ENCODE data around the gene GLP1R. TPM values are rescaled to one million over a fixed set of nuclear protein-coding genes. Genes with fewer than 3 reads are reported as not detected.

GLP1R gene
- total RNA-seq, 4 donors from 2014 or later: 0.54 TPM; not detected in 3

- no peak for ATAC-seq
- 24 to 70% methylated on average over 3 of the region's 3 CpGs for WGBS, 2 donors (ENCODE audit: low coverage in 1 of 2)
- H3K4me1 ChIP-seq: no peaks in the 10 kb centered on the region
- H3K27ac ChIP-seq: no peak overlapping the region
- no peaks in the 10 kb centered on the region for H3K36me3 ChIP-seq
- H3K9me3 ChIP-seq: no peaks in the 10 kb centered on the region
- H3K4me3 ChIP-seq: no peak overlapping the region
- TF ChIP-seq EP300 (IDR thresholded peaks at IDR 0.05) (no peak), CTCF (IDR thresholded peaks at IDR 0.05) (no peak), POLR2A (IDR thresholded peaks at IDR 0.05) (no peak), POLR2AphosphoS5 (IDR thresholded peaks at IDR 0.05) (no peak)
- peaks cover 34% of the 10 kb centered on the region for H3K27me3 ChIP-seq
Measured at GRCh38 chr6:39007575-39007974, 41.0 kb upstream of the GLP1R start.

GRCh38 chr6:39008737-39009136, 39.8 kb upstream of the GLP1R start:
- no peak for TF ChIP-seq CTCF (IDR thresholded peaks at IDR 0.05)
- no peak for TF ChIP-seq POLR2A (IDR thresholded peaks at IDR 0.05)
- TF ChIP-seq POLR2AphosphoS5 (IDR thresholded peaks at IDR 0.05): no peak
- Histone ChIP-seq H3K9me3 (no peaks in the 10 kb centered on the region), H3K36me3 (no peaks in the 10 kb centered on the region), H3K4me1 (no peaks in the 10 kb centered on the region), H3K27ac (no peak overlapping the region), H3K27me3 (peaks cover 30% of the 10 kb centered on the region), H3K4me3 (no peak overlapping the region)
- no peak for ATAC-seq
- 0% methylated on average over 1 of the region's 1 CpG for WGBS, 2 donors (ENCODE audit: low coverage in 1 of 2)

- WGBS, 2 donors (ENCODE audit: low coverage in 1 of 2): 0% methylated on average over 1 of the region's 1 CpG; no CpG with 5 or more reads in 1 of the 2 donors
- no peaks in the 10 kb centered on the region for H3K4me1 ChIP-seq
- H3K9me3 ChIP-seq: no peaks in the 10 kb centered on the region
- H3K4me3 ChIP-seq: no peak overlapping the region
- TF ChIP-seq POLR2AphosphoS5 (IDR thresholded peaks at IDR 0.05) (no peak), EP300 (IDR thresholded peaks at IDR 0.05) (no peak), CTCF (IDR thresholded peaks at IDR 0.05) (no peak), POLR2A (IDR thresholded peaks at IDR 0.05) (no peak)
- no peak for ATAC-seq
- H3K36me3 ChIP-seq: no peaks in the 10 kb centered on the region
- H3K27me3 ChIP-seq: peaks cover 30% of the 10 kb centered on the region
- no peak overlapping the region for H3K27ac ChIP-seq
Measured at GRCh38 chr6:39009476-39009875, 39.1 kb upstream of the GLP1R start.

- Histone ChIP-seq H3K9me3 (no peaks in the 10 kb centered on the region), H3K36me3 (no peaks in the 10 kb centered on the region), H3K4me3 (no peak overlapping the region), H3K4me1 (no peaks in the 10 kb centered on the region), H3K27ac (no peak overlapping the region), H3K27me3 (peaks cover 3% of the 10 kb centered on the region)
- ATAC-seq: no peak
- TF ChIP-seq POLR2A (IDR thresholded peaks at IDR 0.05) (no peak), EP300 (IDR thresholded peaks at IDR 0.05) (no peak), POLR2AphosphoS5 (IDR thresholded peaks at IDR 0.05) (no peak), CTCF (IDR thresholded peaks at IDR 0.05) (no peak)
- 85 to 87% methylated on average over 6 to 7 of the region's 7 CpGs for WGBS, 2 donors (ENCODE audit: low coverage in 1 of 2)
Measured at GRCh38 chr6:39016839-39017546, 31.6 kb upstream of the GLP1R start.

- H3K27ac ChIP-seq: no peak overlapping the region
- no peak for ATAC-seq
- H3K9me3 ChIP-seq: no peaks in the 10 kb centered on the region
- no peaks in the 10 kb centered on the region for H3K4me1 ChIP-seq
- H3K4me3 ChIP-seq: no peak overlapping the region
- peaks cover 3% of the 10 kb centered on the region for H3K27me3 ChIP-seq
- no peaks in the 10 kb centered on the region for H3K36me3 ChIP-seq
- 49 to 62% methylated on average over 4 of the region's 4 CpGs for WGBS, 2 donors (ENCODE audit: low coverage in 1 of 2)
- TF ChIP-seq EP300 (IDR thresholded peaks at IDR 0.05) (no peak), POLR2A (IDR thresholded peaks at IDR 0.05) (no peak), CTCF (IDR thresholded peaks at IDR 0.05) (no peak), POLR2AphosphoS5 (IDR thresholded peaks at IDR 0.05) (no peak)
Measured at GRCh38 chr6:39017547-39017880, 31.1 kb upstream of the GLP1R start.
